HepG2 (cell line): ENCODE results near the gene SH2D7. TPM values are rescaled to one million over a fixed set of nuclear protein-coding genes. Genes with fewer than 3 reads are reported as not detected.

Source experiments
- ATAC-seq: fragments of 200-7000 bp; cut with Tn5 transposase; 3 replicates; pipeline ENCODE4 v1.9.1; 2020; ENCODE audit warnings: mild to moderate bottlenecking, moderate library complexity
- BruUV-seq: library from RNA; stranded (reverse); fragments of 400-500 nt; replicated peaks from 2 replicates; lab custom pipeline; 2021; lab: Mats Ljungman, UMichigan
- CTCF ChIA-PET: fragments of 300-600 bp; formaldehyde crosslinking; extraction: SDS; loops from one replicate; lab custom pipeline; 2021; ENCODE audit warnings: low total read pairs, inconsistent platforms, low intra/inter-chr PET ratio; lab: Yijun Ruan, JAX
- POLR2A ChIA-PET: fragments of 350-600 bp; sonication (Branson Sonifier 250); formaldehyde crosslinking; loops from one replicate; lab custom pipeline; 2020; ENCODE audit warnings: antibody characterized with exemption, inconsistent platforms; lab: Yijun Ruan, JAX
- DNase-seq: peaks from one replicate; pipeline ENCODE4 v3.0.0-alpha.2; 2015; ENCODE audit warnings: low spot score
- FAIRE-seq: peaks from 3 replicates; lab custom pipeline; 2011; peaks lifted over from hg19 to GRCh38; lab: Jason Lieb, UNC
- H2AFZ ChIP-seq: one replicate; pipeline ENCODE4 v1.6.1; 2011; ENCODE audit warnings: low read length, inconsistent platforms
- H3K27ac ChIP-seq: fragments of 300-600 bp; 3 replicates; pipeline ENCODE4 v1.8.0; 2011; ENCODE audit warnings: mixed run types, mild to moderate bottlenecking, mixed read lengths, low read length, inconsistent platforms; ENCODE audit not compliant: insufficient read depth; ENCODE audit errors: extremely low read length
- H3K27me3 ChIP-seq, 2 experiments: fragments of 200-600 bp in 1 of 2; 2 replicates in 1 of 2; 3 replicates in 1 of 2; pipeline versions ENCODE4 v1.6.0 to v1.8.0; 2011; ENCODE audit warnings: low read length in 2 of 2, mild to moderate bottlenecking in 2 of 2, moderate library complexity in 2 of 2, inconsistent platforms in 1 of 2; ENCODE audit not compliant: insufficient read depth in 2 of 2, control insufficient read depth in 1 of 2
- H3K36me3 ChIP-seq, 2 experiments: fragments of 200-600 bp in 1 of 2; replicated peaks in 1 of 2; 2 replicates in 1 of 2; 3 replicates in 1 of 2; pipeline versions ENCODE4 v1.5.1 to v1.8.0; 2011; ENCODE audit warnings: low read length in 2 of 2, inconsistent platforms in 1 of 2; ENCODE audit not compliant: insufficient read depth in 2 of 2, control insufficient read depth in 1 of 2
- H3K4me1 ChIP-seq: 2 replicates; pipeline ENCODE4 v1.5.1; 2012; ENCODE audit warnings: low read length, inconsistent platforms; ENCODE audit not compliant: insufficient read depth
- H3K4me2 ChIP-seq: 2 replicates; pipeline ENCODE4 v1.6.0; 2011; ENCODE audit warnings: low read depth, low read length, inconsistent platforms
- H3K4me3 ChIP-seq, 3 experiments: fragments of 200-600 bp in 1 of 3; sonication (generic), shearing (Covaris generic) in 1 of 3; replicated peaks in 1 of 3; 2 replicates each; pipeline ENCODE4 v1.5.1; 2011 to 2016; ENCODE audit warnings: low read length in 3 of 3, inconsistent platforms in 2 of 3, low read depth in 2 of 3, mild to moderate bottlenecking in 2 of 3, control low read depth in 1 of 3, mixed read lengths in 1 of 3; ENCODE audit not compliant: insufficient read depth in 1 of 3
- H3K79me2 ChIP-seq: one replicate; pipeline ENCODE4 v1.6.1; 2011; ENCODE audit warnings: low read length, inconsistent platforms; ENCODE audit not compliant: insufficient read depth
- H3K9ac ChIP-seq: 2 replicates; pipeline ENCODE4 v1.6.0; 2011; ENCODE audit warnings: mild to moderate bottlenecking, low read depth, low read length, inconsistent platforms; ENCODE audit not compliant: insufficient read depth
- H3K9me3 ChIP-seq: 2 replicates; pipeline ENCODE4 v1.5.1; 2012; ENCODE audit warnings: mild to moderate bottlenecking, low read length
- H4K20me1 ChIP-seq: 2 replicates; pipeline ENCODE4 v1.6.0; 2011; ENCODE audit warnings: inconsistent platforms, mild to moderate bottlenecking, low read length, moderate library complexity; ENCODE audit not compliant: insufficient read depth
- IRF2 ChIP-seq: IDR thresholded peaks from 2 replicates; pipeline ENCODE4 v1.6.1; 2018; ENCODE audit warnings: missing genetic modification reagents, missing compliant biosample characterization
- NFIC ChIP-seq: IDR thresholded peaks from 2 replicates; pipeline ENCODE4 v1.6.1; 2012; ENCODE audit warnings: mild to moderate bottlenecking, low read length, inconsistent platforms
- ONECUT2 ChIP-seq: sonication (generic); formaldehyde crosslinking; IDR thresholded peaks from 2 replicates; pipeline ENCODE4 v1.4.0; 2020; ENCODE audit warnings: missing genetic modification reagents
- ZNF143 ChIP-seq: sonication (generic); formaldehyde crosslinking; IDR thresholded peaks from 2 replicates; pipeline ENCODE4 v1.4.0; 2020; ENCODE audit warnings: missing genetic modification reagents
- ZNF557 ChIP-seq: sonication (generic); formaldehyde crosslinking; IDR thresholded peaks from 2 replicates; pipeline ENCODE4 v1.4.0; 2020; ENCODE audit warnings: missing genetic modification reagents
- ZNF772 ChIP-seq: sonication (generic); formaldehyde crosslinking; IDR thresholded peaks from 2 replicates; pipeline ENCODE4 v1.5.0; 2020; ENCODE audit warnings: mild to moderate bottlenecking, missing genetic modification reagents
- ZNF775 ChIP-seq: sonication (generic); formaldehyde crosslinking; IDR thresholded peaks from 2 replicates; pipeline ENCODE4 v1.4.0; 2020; ENCODE audit warnings: missing genetic modification reagents, mild to moderate bottlenecking, moderate library complexity, borderline replicate concordance
- ZNF850 ChIP-seq: sonication (generic); formaldehyde crosslinking; conservative IDR thresholded peaks from 2 replicates; pipeline ENCODE4 v1.9.0; 2021; ENCODE audit warnings: mild to moderate bottlenecking, missing genetic modification reagents
- WGBS: methylation state at CpG from one replicate; pipeline ENCODE4 v1.1.6; 2017; ENCODE audit warnings: low lambda C conversion rate; 5-methylcytosine and 5-hydroxymethylcytosine counted together
- in situ Hi-C: cut with HindIII; loops from 2 replicates; pipeline ENCODE4 v1.10.0; 2017; ENCODE audit warnings: low pct_unique_long_range_greater_than_20kb; ENCODE audit not compliant: extremely low pct_ligation_motif_present
- intact Hi-C: fragments of 100-400 bp; cut with micrococcal nuclease; formaldehyde crosslinking; loops from one replicate; pipeline ENCODE4 v1.10.0; 2022; ENCODE audit not compliant: unreplicated experiment
- polyA plus RNA-seq, 8 experiments: library from polyadenylated mRNA; depleted of rRNA in 3 of 8; stranded (reverse) in 7 of 8; unstranded in 1 of 8; fragments of >200 nt; fragmentation: Illumina TruSeq in 4 of 8; extraction: Trizol in 4 of 8; gene quantifications; 2 replicates each; pipeline versions ENCODE4 v1.2.1 to v1.2.3, GENCODE V29; 2011 to 2016; ENCODE audit warnings: low read depth in 4 of 8, missing spikeins in 1 of 8, mixed read lengths in 1 of 8; ENCODE audit not compliant: insufficient read depth in 1 of 8
- total RNA-seq, 5 experiments: library from RNA; depleted of rRNA; stranded (reverse); fragments of >200 nt; fragmentation: Illumina TruSeq; extraction: Trizol; gene quantifications; 2 replicates each; pipeline ENCODE4 v1.2.3, GENCODE V29; 2016; ENCODE audit warnings: low read depth in 1 of 5
- TF ChIP-seq, protein P1 (sequence below): sonication (generic); formaldehyde crosslinking; IDR thresholded peaks from 2 replicates; pipeline ENCODE4 v1.5.0; 2020; ENCODE audit warnings: missing genetic modification reagents, mild to moderate bottlenecking, borderline replicate concordance
- TF ChIP-seq, protein P2 (sequence below): sonication (generic); formaldehyde crosslinking; IDR thresholded peaks from 2 replicates; pipeline ENCODE4 v1.5.1; 2020; ENCODE audit warnings: missing genetic modification reagents, mild to moderate bottlenecking, borderline replicate concordance
- TF ChIP-seq, protein P3 (sequence below): sonication (generic); formaldehyde crosslinking; IDR thresholded peaks from 2 replicates; pipeline ENCODE4 v1.9.0; 2022; ENCODE audit warnings: missing genetic modification reagents, mild to moderate bottlenecking, borderline replicate concordance
- TF ChIP-seq, protein P4 (sequence below): IDR thresholded peaks from 2 replicates; pipeline ENCODE4 v1.6.1; 2016; ENCODE audit warnings: missing genetic modification reagents, missing compliant biosample characterization
- TF ChIP-seq, protein P5 (sequence below): sonication (generic); formaldehyde crosslinking; IDR thresholded peaks from 2 replicates; pipeline ENCODE4 v1.8.0; 2022; ENCODE audit warnings: missing genetic modification reagents, mild to moderate bottlenecking, moderate library complexity, borderline replicate concordance
- TF ChIP-seq, protein P6 (sequence below): sonication (generic); formaldehyde crosslinking; IDR thresholded peaks from 2 replicates; pipeline ENCODE4 v1.5.0; 2020; ENCODE audit warnings: mild to moderate bottlenecking, missing genetic modification reagents, borderline replicate concordance

SH2D7 gene
- total and polyA plus RNA-seq, 2 of the 13 experiments (the other 11 are each of a cell fraction or from before 2014, with no cell fraction given), result not detected

DNA sequence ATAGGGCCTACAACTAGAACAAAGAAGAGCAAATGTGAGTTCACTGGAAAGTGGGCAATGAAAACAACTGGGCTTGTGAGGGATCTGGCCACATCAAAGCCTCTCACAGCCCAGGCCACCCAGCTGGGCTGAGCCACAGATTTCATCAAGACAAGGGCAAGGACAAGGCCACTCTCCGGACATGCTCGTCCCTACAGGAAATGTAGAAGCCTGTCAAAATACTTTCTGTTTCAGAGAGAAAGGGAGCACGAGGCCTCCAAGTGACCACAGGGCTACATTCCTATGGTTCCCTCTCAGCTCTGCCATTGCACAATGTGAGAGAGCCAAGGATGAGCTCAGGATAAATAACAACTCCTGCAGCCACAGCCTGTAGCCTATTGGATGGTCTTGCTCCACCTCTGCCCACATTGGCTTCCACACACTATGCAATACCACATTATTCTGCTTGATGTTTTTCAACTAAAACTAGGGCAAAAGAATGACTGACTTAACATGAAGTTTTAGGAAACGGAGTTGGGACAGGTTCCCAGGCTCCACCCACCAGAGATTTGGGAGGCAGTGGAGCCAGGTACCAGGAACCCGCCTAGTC, 27.0 kb upstream of the SH2D7 start:
- Histone ChIP-seq H3K4me2 (peak overlapping the region; percentile 46), H3K36me3 (no peaks in the 10 kb centered on the region), H3K27ac (peak overlapping the region; percentile 73), H3K27me3 (no peaks in the 10 kb centered on the region), H3K4me1 (peaks cover 85% of the 10 kb centered on the region), H3K79me2 (peaks cover 58% of the 10 kb centered on the region), H3K9me3 (no peaks in the 10 kb centered on the region), H3K9ac (peak overlapping the region; percentile 41), H4K20me1 (no peaks in the 10 kb centered on the region), H3K4me3 (peak overlapping the region in 1 of 3 experiments; percentile 2; a peak in 1 of 6 replicates), H2AFZ (no peak overlapping the region)
- WGBS, result 12% methylated on average over 5 of the region's 5 CpGs
- CTCF ChIA-PET, result no interaction called here
- DNase-seq (peak; percentile 99), FAIRE-seq (peak; percentile 96), ATAC-seq (peak; percentile 96)
- in situ Hi-C loops (no loop called here), intact Hi-C loops (loop anchor here (1.0 kb wide), 4 partner anchors 9 to 65 kb away; no protein-coding TSS in a partner anchor)
- BruUV-seq, result no TSS peak
- POLR2A ChIA-PET, result interaction anchor here (0.8 to 1.7 kb wide), 5 partner anchors 9 to 30 kb away, joined by 3 to 8 read pairs (median 5); no protein-coding TSS in a partner anchor
- no peak for TF ChIP-seq ZNF850 (CRISPR knock-in tag)
- TF ChIP-seq ZNF772 (CRISPR knock-in tag), result peak; percentile 82; the same call in 1 of the 2 replicates
- peak; percentile 64 for TF ChIP-seq ZNF143 (CRISPR knock-in tag)
- TF ChIP-seq, protein P1, sequence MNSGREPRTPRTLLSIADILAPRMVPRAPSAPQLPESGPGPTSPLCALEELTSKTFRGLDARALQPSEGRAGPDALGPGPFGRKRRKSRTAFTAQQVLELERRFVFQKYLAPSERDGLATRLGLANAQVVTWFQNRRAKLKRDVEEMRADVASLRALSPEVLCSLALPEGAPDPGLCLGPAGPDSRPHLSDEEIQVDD (CRISPR knock-in tag), result no peak
- TF ChIP-seq IRF2, result peak; percentile 99
- TF ChIP-seq, protein P2, sequence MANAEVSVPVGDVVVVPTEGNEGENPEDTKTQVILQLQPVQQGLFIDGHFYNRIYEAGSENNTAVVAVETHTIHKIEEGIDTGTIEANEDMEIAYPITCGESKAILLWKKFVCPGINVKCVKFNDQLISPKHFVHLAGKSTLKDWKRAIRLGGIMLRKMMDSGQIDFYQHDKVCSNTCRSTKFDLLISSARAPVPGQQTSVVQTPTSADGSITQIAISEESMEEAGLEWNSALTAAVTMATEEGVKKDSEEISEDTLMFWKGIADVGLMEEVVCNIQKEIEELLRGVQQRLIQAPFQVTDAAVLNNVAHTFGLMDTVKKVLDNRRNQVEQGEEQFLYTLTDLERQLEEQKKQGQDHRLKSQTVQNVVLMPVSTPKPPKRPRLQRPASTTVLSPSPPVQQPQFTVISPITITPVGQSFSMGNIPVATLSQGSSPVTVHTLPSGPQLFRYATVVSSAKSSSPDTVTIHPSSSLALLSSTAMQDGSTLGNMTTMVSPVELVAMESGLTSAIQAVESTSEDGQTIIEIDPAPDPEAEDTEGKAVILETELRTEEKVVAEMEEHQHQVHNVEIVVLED (CRISPR knock-in tag), result peak; percentile 71
- TF ChIP-seq ZNF557 (CRISPR knock-in tag), result peak; percentile 72; the same call in 1 of the 2 replicates
- peak; percentile 71 for TF ChIP-seq NFIC
- peak; percentile 80; the same call in 1 of the 2 replicates for TF ChIP-seq ZNF775
- TF ChIP-seq, protein P3, sequence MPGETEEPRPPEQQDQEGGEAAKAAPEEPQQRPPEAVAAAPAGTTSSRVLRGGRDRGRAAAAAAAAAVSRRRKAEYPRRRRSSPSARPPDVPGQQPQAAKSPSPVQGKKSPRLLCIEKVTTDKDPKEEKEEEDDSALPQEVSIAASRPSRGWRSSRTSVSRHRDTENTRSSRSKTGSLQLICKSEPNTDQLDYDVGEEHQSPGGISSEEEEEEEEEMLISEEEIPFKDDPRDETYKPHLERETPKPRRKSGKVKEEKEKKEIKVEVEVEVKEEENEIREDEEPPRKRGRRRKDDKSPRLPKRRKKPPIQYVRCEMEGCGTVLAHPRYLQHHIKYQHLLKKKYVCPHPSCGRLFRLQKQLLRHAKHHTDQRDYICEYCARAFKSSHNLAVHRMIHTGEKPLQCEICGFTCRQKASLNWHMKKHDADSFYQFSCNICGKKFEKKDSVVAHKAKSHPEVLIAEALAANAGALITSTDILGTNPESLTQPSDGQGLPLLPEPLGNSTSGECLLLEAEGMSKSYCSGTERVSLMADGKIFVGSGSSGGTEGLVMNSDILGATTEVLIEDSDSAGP (CRISPR knock-in tag), result peak; percentile 65
- TF ChIP-seq, protein P4, sequence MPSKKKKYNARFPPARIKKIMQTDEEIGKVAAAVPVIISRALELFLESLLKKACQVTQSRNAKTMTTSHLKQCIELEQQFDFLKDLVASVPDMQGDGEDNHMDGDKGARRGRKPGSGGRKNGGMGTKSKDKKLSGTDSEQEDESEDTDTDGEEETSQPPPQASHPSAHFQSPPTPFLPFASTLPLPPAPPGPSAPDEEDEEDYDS (CRISPR knock-in tag), result peak; percentile 83
- TF ChIP-seq, protein P5, sequence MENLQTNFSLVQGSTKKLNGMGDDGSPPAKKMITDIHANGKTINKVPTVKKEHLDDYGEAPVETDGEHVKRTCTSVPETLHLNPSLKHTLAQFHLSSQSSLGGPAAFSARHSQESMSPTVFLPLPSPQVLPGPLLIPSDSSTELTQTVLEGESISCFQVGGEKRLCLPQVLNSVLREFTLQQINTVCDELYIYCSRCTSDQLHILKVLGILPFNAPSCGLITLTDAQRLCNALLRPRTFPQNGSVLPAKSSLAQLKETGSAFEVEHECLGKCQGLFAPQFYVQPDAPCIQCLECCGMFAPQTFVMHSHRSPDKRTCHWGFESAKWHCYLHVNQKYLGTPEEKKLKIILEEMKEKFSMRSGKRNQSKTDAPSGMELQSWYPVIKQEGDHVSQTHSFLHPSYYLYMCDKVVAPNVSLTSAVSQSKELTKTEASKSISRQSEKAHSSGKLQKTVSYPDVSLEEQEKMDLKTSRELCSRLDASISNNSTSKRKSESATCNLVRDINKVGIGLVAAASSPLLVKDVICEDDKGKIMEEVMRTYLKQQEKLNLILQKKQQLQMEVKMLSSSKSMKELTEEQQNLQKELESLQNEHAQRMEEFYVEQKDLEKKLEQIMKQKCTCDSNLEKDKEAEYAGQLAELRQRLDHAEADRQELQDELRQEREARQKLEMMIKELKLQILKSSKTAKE (CRISPR knock-in tag), result peak; percentile 98
- TF ChIP-seq, protein P6, sequence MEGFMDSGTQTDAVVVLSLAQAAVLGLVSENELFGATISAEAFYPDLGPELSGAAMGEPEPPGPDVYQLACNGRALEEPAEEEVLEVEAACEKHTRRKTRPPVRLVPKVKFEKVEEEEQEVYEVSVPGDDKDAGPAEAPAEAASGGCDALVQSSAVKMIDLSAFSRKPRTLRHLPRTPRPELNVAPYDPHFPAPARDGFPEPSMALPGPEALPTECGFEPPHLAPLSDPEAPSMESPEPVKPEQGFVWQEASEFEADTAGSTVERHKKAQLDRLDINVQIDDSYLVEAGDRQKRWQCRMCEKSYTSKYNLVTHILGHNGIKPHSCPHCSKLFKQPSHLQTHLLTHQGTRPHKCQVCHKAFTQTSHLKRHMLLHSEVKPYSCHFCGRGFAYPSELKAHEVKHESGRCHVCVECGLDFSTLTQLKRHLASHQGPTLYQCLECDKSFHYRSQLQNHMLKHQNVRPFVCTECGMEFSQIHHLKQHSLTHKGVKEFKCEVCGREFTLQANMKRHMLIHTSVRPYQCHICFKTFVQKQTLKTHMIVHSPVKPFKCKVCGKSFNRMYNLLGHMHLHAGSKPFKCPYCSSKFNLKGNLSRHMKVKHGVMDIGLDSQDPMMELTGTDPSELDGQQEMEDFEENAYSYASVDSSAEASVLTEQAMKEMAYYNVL, result peak; percentile 94; the same call in 1 of the 2 replicates
- TF ChIP-seq ONECUT2 (CRISPR knock-in tag), result 0 out of 2 replicates have a peak, but pooled peaks have one; percentile 35
